Measurements from ENCODE around the gene HOXC6.
A peak's percentile ranks its signal among the peaks of the same experiment; 100 is the strongest.

HOXC6 gene

DNA sequence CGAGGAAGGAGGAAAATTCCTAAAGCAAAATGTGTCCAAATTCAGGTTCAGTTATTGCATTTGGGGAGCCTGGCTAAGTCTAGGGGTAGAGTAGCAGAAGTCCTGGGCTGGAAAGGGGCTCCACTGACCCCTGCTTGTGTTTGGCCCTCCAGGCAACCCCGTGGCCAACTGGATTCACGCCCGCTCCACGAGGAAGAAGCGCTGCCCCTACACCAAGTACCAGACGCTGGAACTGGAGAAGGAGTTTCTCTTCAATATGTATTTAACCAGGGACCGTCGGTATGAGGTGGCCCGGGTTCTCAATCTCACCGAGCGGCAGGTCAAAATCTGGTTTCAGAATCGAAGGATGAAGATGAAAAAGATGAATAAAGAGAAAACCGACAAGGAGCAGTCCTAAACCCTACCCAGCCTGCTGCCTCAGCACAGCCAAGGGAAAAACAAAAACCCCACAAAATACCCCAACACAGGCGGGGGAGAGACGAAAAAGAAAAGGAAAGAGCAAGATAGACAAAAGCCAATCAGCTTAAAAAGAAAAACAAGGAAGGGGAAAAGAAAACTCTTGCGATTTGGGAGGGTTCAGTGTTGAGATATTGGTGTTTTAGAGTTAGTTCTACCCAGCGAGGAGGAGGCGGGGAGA, 25.8 kb upstream of the HOXC6 start:
- no peak for DNase-seq (ENCODE audit: low spot score)

DNA sequence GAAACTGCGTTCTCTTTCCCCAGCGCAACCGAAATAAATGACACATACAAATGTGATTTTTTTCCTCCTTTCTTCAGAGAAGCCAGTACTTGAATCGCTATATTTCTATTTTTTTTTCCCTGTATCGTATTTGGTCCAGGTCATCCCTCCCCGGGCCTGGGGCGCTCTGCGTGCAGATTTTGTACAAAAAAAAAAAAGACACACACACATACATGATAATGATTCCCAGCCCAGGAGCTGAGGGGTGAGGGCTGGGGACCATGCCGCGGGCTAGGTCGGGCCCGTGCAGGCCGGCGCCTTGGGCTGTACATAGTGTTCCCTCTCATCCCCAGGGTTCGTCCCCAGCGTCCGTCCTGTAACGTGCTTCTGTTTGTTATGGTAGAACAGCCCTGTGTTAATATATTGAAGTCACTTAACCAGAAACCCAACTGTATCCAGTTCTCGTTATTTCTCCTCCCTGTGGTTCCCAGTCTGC, 25.3 kb upstream of the HOXC6 start:
- DNase-seq (ENCODE audit: low spot score), result no peak

DNA sequence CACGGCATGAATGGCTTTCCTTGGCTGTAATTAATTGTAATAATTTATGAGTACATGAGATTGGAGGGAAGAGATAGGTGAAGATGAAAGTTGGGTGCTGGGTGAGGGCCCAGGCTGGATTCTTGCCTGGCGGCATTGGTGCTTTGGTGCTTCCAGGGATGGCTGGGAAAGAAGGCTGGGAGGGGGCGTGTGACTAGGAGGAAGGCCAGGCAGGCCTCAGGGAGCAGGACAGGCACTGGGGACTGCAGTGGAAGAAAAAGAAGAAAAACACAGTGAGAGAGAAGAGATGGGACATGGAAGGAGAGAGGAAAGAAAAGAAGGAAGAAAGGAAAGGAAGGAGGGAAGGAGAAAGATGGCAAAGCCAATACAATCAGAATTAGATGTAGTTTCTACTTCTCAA, 24.6 kb upstream of the HOXC6 start:
- no peak for DNase-seq (ENCODE audit: low spot score)

DNA sequence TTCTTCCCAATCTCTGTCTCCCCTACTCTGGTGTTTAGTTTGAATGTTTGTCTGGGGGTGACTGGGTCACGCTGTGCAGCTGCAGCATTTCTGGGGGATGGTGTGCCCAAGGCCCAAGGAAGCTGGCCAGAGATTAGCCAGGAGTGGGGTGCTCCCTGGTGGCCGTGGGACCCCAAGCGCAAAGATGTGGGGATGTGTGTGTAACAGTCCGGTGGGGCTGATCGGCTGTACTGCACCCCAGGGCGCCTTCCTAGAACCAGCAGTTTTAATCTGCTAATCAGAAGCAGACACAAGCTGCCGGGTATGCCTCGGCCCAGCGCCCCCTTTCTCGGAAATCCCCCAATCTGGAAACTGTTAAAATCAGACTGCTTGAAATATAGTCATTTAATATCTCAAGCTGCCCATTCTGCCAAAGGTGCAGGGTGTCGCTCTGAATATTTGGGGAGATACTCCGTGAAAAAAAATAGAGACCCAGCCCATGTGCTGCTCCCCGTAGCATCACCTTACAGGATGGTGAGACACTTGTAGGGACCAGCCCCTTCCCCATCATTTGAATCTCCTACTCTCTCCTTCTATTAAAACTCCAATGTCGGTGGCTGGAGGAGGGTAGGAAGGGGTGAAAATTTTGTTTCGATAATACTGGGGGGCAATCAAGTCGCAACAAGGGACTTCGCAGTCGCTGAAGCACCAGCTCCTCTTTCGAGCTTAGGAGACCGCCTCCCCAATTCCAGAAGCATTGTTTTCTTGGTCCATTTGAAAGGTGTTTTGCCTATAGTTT, 24.0 kb upstream of the HOXC6 start:
- no peak for DNase-seq (ENCODE audit: low spot score)

DNA sequence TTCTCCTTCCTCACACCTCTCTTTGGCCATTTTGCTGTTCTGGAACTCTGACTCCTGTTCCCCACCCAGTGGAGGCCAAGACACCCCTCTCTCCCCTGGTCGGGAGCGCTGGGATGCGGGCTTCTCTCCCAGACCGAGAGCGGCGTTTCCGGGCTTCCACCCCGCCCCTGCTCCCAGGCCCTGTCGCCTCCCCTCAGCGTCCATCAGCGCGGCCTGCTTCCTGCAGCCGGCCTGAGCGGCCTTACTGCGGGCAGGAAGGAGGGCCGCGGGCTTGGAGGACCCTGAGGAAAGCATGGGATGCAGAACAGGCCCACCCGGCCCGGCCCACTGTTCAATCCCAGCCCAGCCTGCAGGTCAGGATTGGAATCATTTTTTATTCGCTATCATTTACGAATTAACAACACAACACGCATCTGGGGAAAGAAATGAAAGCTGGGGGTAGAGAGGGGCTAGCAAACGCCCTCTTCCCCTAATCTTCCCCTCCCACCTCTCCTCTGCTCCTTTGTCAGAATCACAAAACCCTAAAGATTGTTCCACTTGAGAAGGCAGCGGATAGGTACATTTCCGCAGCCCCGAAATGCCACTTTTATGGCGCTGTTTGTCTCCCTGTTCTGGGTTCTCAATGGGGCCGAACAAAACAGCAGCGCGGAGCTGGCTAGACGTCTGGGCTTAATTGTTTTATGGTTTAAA, 23.3 kb upstream of the HOXC6 start:
- DNase-seq (ENCODE audit: low spot score), result no peak

DNA sequence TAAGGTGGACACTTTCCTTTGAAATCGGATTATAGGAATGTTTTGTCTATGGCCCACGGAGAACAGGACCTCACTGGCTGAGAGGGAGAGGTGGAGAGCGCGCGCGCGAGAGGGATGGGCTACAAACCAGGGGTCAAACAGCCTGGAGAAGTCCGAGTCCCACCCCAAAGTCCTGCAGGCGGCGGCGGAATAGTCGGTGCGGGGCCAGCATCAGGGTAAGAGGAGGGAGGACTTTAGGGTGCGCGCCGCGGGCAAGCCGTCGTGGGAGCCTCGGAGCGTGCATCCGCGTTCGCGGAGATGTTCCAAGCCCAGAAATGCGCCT, 22.7 kb upstream of the HOXC6 start:
- no peak for DNase-seq (ENCODE audit: low spot score)

DNA sequence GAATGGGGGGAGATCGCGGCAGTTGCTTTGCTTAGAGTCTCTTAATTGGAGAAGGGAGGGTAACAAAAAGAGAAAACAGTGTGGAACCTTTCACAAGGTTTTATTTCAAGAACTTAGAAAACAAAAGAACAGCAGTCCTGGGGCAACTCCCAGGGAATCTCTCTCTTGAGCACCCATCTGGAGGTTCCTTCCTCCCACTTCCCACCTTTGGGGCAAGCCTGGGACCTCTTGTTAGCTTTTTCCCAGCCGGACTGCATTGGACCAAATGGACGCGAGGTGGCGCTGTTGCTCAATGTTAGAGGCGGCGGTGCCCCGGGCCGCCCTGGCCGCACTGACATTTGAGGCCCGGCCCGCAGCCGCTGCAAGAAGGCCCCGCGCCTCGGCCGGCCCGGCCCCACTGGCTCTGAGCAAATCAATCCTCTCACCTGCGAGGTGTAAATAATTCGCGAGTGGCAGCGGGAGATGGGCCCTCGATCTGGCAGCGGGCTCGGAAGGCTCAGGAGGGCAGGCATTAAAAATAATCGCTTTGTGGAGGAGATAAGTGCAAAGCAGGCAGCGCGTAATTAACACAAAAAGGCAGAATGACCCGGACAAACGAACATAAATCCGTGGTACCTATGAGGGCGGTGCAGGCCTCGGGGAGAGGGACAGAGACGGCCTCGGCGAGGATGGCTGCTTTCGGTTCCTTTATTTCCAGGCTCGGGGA, 22.2 kb upstream of the HOXC6 start:
- peak; percentile 92 for DNase-seq (ENCODE audit: low spot score)

DNA sequence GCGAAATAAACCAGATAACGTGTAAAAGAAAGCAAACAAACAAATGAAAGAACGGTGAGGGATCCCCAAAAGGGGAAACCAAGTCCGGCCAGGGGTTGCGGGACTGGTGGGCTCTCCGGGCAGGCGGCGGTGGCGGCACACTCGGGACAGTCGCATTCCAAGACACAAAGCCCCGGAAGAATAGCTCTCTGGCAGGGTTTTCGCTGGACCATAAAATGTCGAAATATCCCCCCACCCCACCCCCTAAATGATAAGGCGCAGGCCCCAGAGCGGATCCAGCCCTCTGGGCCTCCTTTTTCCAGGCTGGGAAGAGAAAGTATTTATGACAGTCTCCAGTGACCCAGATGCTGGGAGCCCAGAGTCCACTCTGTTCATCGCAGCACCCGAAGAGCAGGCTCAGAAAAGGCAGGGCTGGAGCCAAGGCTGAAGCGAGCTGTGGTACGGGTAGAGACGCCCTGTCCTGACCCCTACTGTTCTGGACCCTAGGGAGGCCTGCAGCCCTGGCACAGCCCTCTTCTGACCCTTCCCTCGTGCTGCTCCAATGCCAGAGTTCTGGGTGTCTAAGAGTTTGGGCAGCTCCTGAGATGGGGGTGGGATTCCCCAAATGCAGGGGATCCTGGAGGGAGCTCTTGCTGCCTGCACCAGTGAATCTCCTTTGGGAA, 21.6 kb upstream of the HOXC6 start:
- DNase-seq (ENCODE audit: low spot score), result no peak

DNA sequence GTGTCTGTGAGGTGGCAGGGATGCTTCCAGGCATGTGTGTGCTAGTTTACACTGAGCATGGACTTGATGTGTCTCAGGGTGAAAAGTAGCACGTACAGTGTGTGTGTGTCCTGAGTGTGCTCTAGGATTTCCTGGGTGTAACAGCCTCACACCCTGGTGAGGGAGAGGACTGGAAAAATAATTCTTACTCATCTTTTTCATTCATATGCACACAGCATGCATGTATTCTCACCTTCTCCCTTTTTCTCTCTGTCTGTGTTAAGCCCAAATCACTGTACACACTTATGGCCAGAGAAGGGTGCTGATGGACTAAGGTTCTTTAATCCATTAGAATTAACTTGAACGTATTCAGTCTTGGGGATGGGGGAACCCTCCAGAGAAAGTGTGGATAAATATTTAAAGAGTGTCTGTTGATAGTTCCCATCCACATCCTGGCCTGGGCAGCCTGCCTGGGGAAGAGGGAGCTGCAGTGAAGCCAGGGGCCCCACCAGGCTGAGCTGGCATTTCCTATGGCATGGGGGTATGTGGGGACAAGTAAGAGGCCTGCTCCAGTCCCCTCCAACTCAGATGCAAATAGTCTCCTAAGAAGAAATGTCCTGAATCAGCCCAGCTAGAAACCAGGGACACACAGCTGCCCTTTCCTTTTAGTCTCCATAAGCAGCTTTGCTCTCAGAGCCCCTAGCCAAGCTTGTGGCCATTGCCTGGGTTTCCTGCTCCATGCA, 20.5 kb upstream of the HOXC6 start:
- no peak for DNase-seq (ENCODE audit: low spot score)

DNA sequence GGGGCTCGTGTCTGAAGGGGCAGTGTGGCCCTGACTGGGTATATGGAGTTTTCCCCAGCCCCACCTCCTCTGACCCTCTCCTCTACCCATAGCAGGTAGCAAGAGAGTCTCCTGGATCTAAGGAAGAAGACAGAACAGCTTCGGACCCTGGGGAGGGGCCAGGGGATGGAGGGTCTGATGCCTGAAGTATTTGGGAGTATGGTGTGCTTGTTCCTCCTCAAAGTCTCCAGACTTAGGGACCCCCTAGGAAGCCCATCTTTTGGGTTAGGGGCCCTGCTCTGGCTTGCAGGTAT, 20.0 kb upstream of the HOXC6 start:
- DNase-seq (ENCODE audit: low spot score), result no peak

DNA sequence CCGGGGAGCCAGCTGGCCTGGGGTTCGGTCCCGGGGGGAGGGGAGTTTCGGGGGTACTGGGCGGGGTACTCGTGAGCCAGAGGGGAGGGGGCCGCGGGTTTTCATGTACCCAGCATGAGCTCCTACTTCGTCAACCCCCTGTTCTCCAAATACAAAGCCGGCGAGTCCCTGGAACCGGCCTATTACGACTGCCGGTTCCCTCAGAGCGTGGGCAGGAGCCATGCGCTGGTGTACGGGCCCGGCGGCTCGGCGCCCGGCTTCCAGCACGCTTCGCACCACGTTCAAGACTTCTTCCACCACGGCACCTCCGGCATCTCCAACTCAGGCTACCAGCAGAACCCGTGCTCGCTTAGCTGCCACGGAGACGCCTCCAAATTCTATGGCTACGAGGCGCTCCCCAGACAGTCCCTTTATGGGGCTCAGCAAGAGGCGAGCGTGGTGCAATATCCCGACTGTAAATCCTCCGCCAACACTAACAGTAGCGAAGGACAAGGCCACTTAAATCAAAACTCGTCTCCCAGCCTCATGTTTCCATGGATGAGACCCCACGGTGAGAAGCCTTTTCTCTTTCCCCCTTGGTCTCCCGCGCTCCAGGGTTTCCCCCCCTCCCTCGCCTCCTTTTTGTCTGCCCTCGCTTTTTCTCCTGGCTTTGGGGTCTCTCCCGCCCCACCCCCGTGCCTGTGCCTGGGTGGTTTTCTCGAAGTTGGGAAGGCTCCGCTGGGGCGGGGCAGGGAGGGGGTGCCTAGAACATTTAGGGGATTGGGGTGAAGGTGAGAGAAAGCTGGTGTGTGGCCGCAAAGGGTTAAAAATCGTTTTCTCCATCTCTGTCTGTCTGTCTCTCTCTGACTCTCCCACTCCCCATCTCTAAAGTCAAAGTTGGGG, 18.8 kb upstream of the HOXC6 start:
- DNase-seq (ENCODE audit: low spot score), result no peak

DNA sequence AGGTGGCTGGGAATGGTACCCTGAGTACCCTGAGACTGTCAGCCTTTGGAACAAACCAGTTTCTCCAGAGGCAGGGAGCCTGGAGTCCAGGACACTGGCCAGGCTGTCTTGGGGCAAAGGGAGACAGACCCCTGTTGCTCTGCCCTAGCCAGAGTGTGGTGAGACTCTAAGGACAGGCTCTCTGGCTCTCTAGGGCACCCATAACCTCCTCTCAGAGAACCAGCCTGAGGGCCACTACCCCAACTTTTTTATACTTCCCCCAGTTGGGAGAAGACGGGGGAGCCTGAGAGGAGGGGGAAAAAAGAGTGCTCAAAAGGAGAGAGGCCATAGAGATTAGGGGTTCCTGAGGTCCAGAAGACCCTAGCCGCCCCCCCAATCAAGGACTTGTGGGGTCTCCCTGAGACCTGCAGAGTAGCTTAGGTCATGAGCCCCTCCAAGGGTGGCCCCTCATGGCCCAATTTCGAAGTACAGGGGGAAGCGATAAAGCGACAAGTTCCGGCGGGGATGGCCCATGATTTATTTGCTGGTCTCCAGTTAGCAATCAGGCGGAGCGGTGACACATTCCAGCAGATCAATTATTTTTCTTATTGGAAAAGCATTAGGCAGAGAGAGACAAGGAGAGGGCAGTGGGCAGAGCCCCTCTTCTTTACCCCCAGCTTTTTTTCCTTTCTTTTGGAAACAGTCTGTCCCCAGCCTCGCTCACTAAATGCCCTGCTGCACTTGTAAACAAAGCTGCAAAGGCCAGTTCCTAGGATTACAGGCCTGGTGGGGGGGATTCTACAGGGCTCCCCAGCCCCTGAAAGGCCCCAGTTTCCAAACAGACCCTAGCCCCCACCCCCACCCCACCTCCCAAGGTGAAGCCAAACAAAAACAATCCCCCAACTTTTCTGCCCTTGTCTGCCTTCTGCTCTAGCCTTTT, 17.9 kb upstream of the HOXC6 start:
- DNase-seq (ENCODE audit: low spot score), result no peak

DNA sequence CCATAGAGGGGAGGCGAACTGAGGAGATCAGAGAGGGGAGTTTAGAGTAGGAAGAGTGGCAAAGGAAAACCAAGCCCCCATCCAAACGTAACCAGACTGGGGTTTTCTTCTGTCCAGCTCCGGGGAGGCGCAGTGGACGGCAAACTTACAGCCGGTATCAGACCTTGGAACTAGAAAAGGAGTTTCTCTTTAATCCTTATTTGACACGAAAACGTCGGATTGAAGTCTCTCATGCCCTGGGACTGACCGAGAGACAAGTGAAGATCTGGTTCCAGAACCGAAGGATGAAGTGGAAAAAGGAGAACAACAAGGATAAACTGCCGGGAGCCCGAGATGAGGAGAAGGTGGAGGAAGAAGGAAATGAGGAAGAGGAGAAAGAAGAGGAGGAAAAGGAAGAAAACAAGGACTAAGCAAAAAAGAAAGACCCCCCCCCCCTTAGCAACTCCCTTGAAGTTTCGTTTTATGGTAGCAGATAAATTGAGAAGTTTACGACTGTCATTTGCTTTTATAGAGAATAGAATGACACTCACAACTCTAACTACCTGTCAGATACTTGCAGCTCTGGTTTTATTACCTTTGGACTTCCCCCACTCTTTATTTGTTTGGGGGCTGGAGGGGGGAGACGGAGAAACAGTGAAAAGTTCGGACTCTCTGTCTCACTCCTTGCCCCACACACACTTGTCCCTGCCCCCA, 17.1 kb upstream of the HOXC6 start:
- DNase-seq (ENCODE audit: low spot score), result no peak

DNA sequence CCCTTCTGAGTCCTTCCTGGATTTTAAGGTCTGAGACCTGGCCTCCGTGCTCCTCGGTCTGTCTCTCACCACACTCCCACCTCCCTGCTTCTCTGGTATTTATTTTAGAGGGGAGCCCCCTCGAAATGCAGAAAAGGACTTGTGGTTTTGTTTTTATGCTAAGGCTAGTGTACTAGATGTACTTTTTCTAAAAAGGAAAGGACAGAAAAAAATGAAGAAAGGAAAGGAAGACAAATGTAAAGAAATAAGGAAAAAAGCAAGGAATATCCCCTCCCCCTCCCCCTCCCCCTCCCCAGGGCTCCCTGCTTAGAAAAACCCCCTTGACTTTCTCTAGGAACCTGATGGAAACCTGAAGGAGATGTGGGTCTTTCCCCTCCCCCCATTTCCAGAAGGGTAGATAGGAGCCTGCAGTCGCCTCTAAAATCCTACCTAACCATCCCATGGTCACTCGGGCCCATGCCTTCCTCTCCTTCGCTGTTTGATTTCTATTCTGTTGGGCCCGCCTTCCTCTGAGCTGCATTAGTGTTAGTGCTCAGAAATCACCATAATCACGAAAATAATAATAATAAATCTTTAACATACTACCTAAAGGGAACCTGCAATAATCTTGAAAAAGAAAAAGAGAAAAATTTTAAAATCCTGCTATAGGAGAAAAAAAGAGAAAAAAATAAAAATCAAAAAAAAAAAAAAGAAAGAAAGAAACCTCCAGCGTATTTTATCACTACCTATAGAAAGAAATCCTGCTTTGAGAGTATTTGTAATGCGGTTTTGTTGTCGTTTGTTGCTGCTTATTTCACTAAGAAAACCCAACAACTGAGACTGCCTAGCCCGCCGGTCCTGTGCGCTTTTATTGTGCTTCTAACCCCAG, 16.3 kb upstream of the HOXC6 start:
- DNase-seq (ENCODE audit: low spot score), result no peak

DNA sequence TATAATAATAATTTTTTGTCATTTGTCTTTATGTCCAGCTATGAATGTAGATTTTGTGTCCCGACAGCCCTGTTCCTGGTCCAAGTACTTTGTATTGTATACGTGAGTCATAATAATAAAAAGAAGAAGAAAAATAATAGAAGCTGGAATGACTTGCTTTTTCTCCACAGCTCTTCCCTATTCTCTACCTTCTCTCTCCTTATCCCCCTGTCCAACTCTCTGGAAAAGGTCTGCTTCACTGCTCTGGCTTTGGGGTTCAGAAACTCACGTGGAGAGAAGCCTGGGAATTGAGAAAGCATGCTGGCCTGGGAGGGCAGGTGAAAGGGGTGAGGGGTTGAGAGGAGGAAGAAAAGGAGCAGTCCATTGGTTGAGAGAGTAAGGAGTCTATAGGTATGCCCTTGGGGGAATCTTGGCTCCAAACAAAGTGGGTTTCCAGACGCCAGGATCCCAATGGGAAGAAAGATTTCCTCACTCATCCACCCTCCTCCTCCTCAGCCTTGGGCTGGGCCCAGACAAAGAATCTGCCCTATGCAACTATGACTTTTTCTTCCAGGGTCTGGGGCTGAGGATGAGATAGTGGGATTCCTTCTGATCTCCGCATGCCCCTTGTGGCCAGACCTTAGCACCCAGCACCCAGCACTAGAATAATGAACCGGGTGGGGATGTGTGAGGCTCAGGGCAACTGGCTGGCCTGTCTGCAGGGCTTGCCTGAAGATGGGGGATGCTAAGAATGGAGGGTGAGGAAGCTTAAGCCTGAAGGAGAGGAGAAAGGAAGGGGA, 15.4 kb upstream of the HOXC6 start:
- DNase-seq (ENCODE audit: low spot score), result no peak

DNA sequence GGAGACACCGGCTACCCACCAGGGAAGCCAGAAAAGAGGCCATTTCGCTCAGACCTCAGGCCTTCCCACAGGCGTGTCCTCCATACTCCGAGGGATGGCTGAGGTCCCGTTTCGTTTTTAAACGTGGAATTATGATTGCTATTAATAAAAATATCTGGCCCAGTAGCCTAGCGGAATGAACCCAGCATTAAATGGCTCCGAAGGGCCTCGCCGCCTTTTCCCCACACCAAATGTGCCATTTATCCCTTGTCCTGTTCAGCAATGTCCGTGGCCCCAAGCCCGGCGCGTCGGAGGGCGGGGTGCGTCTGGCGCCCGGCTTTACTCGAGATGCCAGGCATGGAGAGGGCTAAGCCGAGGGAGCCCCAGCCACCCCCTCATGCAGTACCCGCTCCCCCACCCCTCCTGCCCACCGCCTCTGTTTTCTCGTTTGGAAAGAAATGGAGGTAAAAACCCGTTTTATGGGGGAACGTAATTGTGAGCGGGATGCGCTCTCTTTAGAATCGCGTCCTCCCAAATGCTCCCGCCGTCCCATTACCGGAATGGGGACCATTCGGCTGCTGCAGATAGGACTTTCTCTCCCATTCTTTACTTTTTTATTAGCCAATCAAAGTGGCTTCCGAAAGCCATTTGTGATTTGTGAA, 13.7 kb upstream of the HOXC6 start:
- DNase-seq (ENCODE audit: low spot score), result no peak

Measured in iPS-NIHi11 (cell line).